Neural cell (in vitro differentiated cells): ENCODE results near the gene PHACTR2. TPM values are rescaled to one million over a fixed set of nuclear protein-coding genes. Genes with fewer than 3 reads are reported as not detected.
"Not testable (repeated sequence)": the region's sequence is repeated elsewhere in the genome, so short reads cannot be mapped to it uniquely, and the experiment has no call there.

Experiments used
- H2AFZ ChIP-seq: fragments of 200-600, 300-800 bp; sonication (generic), shearing (Covaris generic); 2 replicates; pipeline ENCODE4 v1.6.0; 2014; ENCODE audit warnings: low read depth, mild to moderate bottlenecking, antibody characterized with exemption, low read length, moderate library complexity
- H3F3A ChIP-seq: fragments of 200-600 bp; shearing (Covaris generic); 2 replicates; pipeline ENCODE4 v1.6.1; 2016; ENCODE audit warnings: mild to moderate bottlenecking, moderate library complexity, mixed read lengths, antibody characterized with exemption, low read length; ENCODE audit not compliant: insufficient read depth, poor library complexity, severe bottlenecking
- H3K27ac ChIP-seq: fragments of 200-600, 300-800 bp; sonication (generic), shearing (Covaris generic); 2 replicates; pipeline ENCODE4 v1.5.1; 2014; ENCODE audit warnings: mild to moderate bottlenecking, low read length, moderate library complexity
- H3K27me3 ChIP-seq: fragments of 300-800, 200-600 bp; sonication (generic), shearing (Covaris generic); 2 replicates; pipeline ENCODE4 v1.6.0; 2014; ENCODE audit warnings: mild to moderate bottlenecking, low read depth, low read length, moderate library complexity; ENCODE audit not compliant: insufficient read depth
- H3K36me3 ChIP-seq: fragments of 300-800, 200-600 bp; sonication (generic), shearing (Covaris generic); 2 replicates; pipeline ENCODE4 v1.5.1; 2014; ENCODE audit warnings: mild to moderate bottlenecking, antibody characterized with exemption, low read length, moderate library complexity; ENCODE audit not compliant: insufficient read depth
- H3K4me2 ChIP-seq: fragments of 300-800, 200-600 bp; sonication (generic), shearing (Covaris generic); 2 replicates; pipeline ENCODE4 v1.6.0; 2014; ENCODE audit warnings: mild to moderate bottlenecking, low read length
- H3K4me3 ChIP-seq: fragments of 300-800, 200-600 bp; sonication (generic), shearing (Covaris generic); 2 replicates; pipeline ENCODE4 v1.5.1; 2014; ENCODE audit warnings: mild to moderate bottlenecking, low read length, moderate library complexity
- H3K79me2 ChIP-seq: fragments of 200-600 bp; shearing (Covaris generic); replicated peaks from 2 replicates; pipeline ENCODE4 v1.6.0; 2014; ENCODE audit warnings: mild to moderate bottlenecking, low read length, moderate library complexity; ENCODE audit not compliant: insufficient read depth
- H3K9ac ChIP-seq: fragments of 300-800, 200-600 bp; sonication (generic), shearing (Covaris generic); 2 replicates; pipeline ENCODE4 v1.6.1; 2016; ENCODE audit warnings: mild to moderate bottlenecking, low read length, mixed read lengths
- H3K9me2 ChIP-seq: fragments of 200-600 bp; shearing (Covaris generic); 2 replicates; pipeline ENCODE4 v1.6.1; 2016; ENCODE audit warnings: mild to moderate bottlenecking, low read length, mixed read lengths; ENCODE audit not compliant: insufficient read depth
- H3K9me3 ChIP-seq: fragments of 200-600, 300-800 bp; sonication (generic), shearing (Covaris generic); 2 replicates; pipeline ENCODE4 v1.6.1; 2016; ENCODE audit warnings: mild to moderate bottlenecking, mixed run types, low read length, moderate library complexity, mixed read lengths
- H4K20me1 ChIP-seq: fragments of 200-600 bp; shearing (Covaris generic); 2 replicates; pipeline ENCODE4 v1.6.1; 2016; ENCODE audit warnings: mild to moderate bottlenecking, mixed run types; ENCODE audit not compliant: insufficient read depth
- CTCF ChIP-seq: fragments of 450-650 bp; IDR thresholded peaks from 2 replicates; pipeline ENCODE4 v1.5.1; 2014; ENCODE audit warnings: antibody characterized with exemption, mild to moderate bottlenecking, moderate library complexity; ENCODE audit not compliant: poor library complexity, severe bottlenecking
- EP300 ChIP-seq: fragments of 450-650 bp; conservative IDR thresholded peaks from 2 replicates; pipeline ENCODE4 v1.6.1; 2014; ENCODE audit warnings: antibody characterized with exemption, mild to moderate bottlenecking, moderate library complexity; ENCODE audit not compliant: poor library complexity, severe bottlenecking
- EZH2 ChIP-seq: fragments of 200-600, 300-800 bp; shearing (Covaris generic), sonication (generic); IDR thresholded peaks from 2 replicates; pipeline ENCODE4 v1.6.1; 2014; ENCODE audit warnings: antibody characterized with exemption, low read length, borderline replicate concordance, mild to moderate bottlenecking; ENCODE audit not compliant: insufficient read depth, poor library complexity, severe bottlenecking
- MXI1 ChIP-seq: fragments of 450-650 bp; conservative IDR thresholded peaks from 2 replicates; pipeline ENCODE4 v1.6.1; 2014; ENCODE audit warnings: antibody characterized with exemption, mild to moderate bottlenecking; ENCODE audit not compliant: poor library complexity, severe bottlenecking
- POLR2AphosphoS5 ChIP-seq: IDR thresholded peaks from 2 replicates; pipeline ENCODE4 v1.6.1; 2012
- RAD21 ChIP-seq: fragments of 450-650 bp; conservative IDR thresholded peaks from 2 replicates; pipeline ENCODE4 v1.6.1; 2014; ENCODE audit warnings: antibody characterized with exemption, mild to moderate bottlenecking, moderate library complexity
- REST ChIP-seq: IDR thresholded peaks from 2 replicates; pipeline ENCODE4 v1.6.1; 2012; ENCODE audit warnings: borderline replicate concordance
- SMC3 ChIP-seq: fragments of 450-650 bp; conservative IDR thresholded peaks from 2 replicates; pipeline ENCODE4 v1.6.1; 2014; ENCODE audit warnings: antibody characterized with exemption, mild to moderate bottlenecking, moderate library complexity; ENCODE audit not compliant: poor library complexity
- TAF1 ChIP-seq: IDR thresholded peaks from 2 replicates; pipeline ENCODE4 v1.6.1; 2012; ENCODE audit warnings: low read depth
- polyA plus RNA-seq: library from polyadenylated mRNA; depleted of rRNA; stranded (reverse); fragments of >200 nt; gene quantifications from 2 replicates; pipeline ENCODE4 v1.2.3, GENCODE V29; 2014

Gene PHACTR2
- polyA plus RNA-seq, 1 donor from 2014 or later = 2.8 TPM

GRCh38 chr6:143872201-143872600, 194.4 kb downstream of the PHACTR2 start:
- Histone ChIP-seq H3K27me3 (no peaks in the 10 kb centered on the region), H3K9me2 (no peaks in the 10 kb centered on the region), H3K79me2 (no peaks in the 10 kb centered on the region), H3F3A (no peaks in the 10 kb centered on the region), H3K9me3 (no peaks in the 10 kb centered on the region), H3K4me3 (no peak overlapping the region), H3K36me3 (no peaks in the 10 kb centered on the region), H3K27ac (no peak overlapping the region), H3K4me2 (no peak overlapping the region), H3K9ac (no peak overlapping the region), H4K20me1 (no peaks in the 10 kb centered on the region), H2AFZ (no peak overlapping the region)
- TF ChIP-seq EP300 (no peak), EZH2 (no peak), RAD21 (no peak), SMC3 (no peak), REST (no peak), TAF1 (no peak), POLR2AphosphoS5 (no peak), CTCF (no peak), MXI1 (no peak)

GRCh38 chr6:143873600-143873999, 195.8 kb downstream of the PHACTR2 start:
- not testable (repeated sequence) for H2AFZ ChIP-seq, H3K4me2 ChIP-seq, H3K9me2 ChIP-seq, H3K79me2 ChIP-seq, H3K4me3 ChIP-seq, H3K27me3 ChIP-seq, H3K27ac ChIP-seq, H3K9me3 ChIP-seq, H4K20me1 ChIP-seq, H3K36me3 ChIP-seq, H3K9ac ChIP-seq, H3F3A ChIP-seq

GRCh38 chr6:143874503-143874902, 196.7 kb downstream of the PHACTR2 start:
- H3K9ac ChIP-seq, H3K9me3 ChIP-seq, H3K79me2 ChIP-seq, H3K27ac ChIP-seq, H3K27me3 ChIP-seq, H3K4me3 ChIP-seq, H3K4me2 ChIP-seq, H3K36me3 ChIP-seq, H3F3A ChIP-seq, H4K20me1 ChIP-seq, H3K9me2 ChIP-seq, H2AFZ ChIP-seq: not testable (repeated sequence)
